Astrocyte of the spinal cord (primary cell): ENCODE results near the gene PGM1.

Source experiments
- DNase-seq: peaks from one replicate; pipeline ENCODE4 v3.0.0; 2011; ENCODE audit warnings: low read depth, low spot score
- H3K4me3 ChIP-seq: 2 replicates; pipeline ENCODE4 v1.5.1; 2011; ENCODE audit warnings: low read depth, mild to moderate bottlenecking, low read length, moderate library complexity
- in situ Hi-C: cut with HindIII; loops from 2 replicates; pipeline ENCODE4 v1.10.0; 2017; ENCODE audit warnings: low sequenced_read_pairs
- TF ChIP-seq, protein P1 (sequence below): IDR thresholded peaks from 2 replicates; pipeline ENCODE4 v1.5.1; 2012; ENCODE audit warnings: low read depth, mild to moderate bottlenecking, low read length, inconsistent platforms

Gene PGM1

GRCh38 chr1:63677497-63677896 lies 84.3 kb downstream of the PGM1 start:
- TF ChIP-seq, protein P1, sequence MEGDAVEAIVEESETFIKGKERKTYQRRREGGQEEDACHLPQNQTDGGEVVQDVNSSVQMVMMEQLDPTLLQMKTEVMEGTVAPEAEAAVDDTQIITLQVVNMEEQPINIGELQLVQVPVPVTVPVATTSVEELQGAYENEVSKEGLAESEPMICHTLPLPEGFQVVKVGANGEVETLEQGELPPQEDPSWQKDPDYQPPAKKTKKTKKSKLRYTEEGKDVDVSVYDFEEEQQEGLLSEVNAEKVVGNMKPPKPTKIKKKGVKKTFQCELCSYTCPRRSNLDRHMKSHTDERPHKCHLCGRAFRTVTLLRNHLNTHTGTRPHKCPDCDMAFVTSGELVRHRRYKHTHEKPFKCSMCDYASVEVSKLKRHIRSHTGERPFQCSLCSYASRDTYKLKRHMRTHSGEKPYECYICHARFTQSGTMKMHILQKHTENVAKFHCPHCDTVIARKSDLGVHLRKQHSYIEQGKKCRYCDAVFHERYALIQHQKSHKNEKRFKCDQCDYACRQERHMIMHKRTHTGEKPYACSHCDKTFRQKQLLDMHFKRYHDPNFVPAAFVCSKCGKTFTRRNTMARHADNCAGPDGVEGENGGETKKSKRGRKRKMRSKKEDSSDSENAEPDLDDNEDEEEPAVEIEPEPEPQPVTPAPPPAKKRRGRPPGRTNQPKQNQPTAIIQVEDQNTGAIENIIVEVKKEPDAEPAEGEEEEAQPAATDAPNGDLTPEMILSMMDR: no peak
- in situ Hi-C loops: loop anchor here (25.0 kb wide), 1 partner anchor 460 kb away; no protein-coding TSS in a partner anchor
- no peak for DNase-seq
- no peak overlapping the region for H3K4me3 ChIP-seq

- no peak for DNase-seq
- TF ChIP-seq, protein P1: no peak
- H3K4me3 ChIP-seq: no peak overlapping the region
- in situ Hi-C loops: loop anchor here (25.0 kb wide), 1 partner anchor 459 kb away; no protein-coding TSS in a partner anchor
Observed at GRCh38 chr1:63678200-63678599, 85.0 kb downstream of the PGM1 start.

- TF ChIP-seq, protein P1: no peak
- H3K4me3 ChIP-seq: no peak overlapping the region
- in situ Hi-C loops: loop anchor here (25.0 kb wide), 1 partner anchor 458 kb away; no protein-coding TSS in a partner anchor
- peak; percentile 19 for DNase-seq
Observed at GRCh38 chr1:63679076-63679475, 85.9 kb downstream of the PGM1 start.

DNA sequence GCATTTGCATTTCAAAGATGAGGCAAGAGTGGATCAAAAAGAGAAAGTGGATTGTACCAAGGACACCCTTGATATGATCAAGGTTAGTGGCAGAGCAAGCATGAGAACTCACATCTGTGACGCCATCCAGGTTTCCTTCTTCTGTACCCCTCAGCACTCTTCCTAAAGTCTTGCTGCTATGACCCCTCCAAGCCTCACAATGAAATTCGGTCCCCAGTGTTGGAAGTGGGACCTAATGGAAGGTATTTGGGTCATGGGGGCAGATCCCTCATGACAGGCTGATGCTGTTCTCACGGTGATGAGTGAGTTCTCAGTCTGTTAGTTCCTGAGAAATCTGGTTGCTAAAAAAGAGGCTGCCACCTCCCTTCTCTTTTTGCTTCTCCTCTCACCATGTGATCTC lies 86.4 kb downstream of the PGM1 start:
- TF ChIP-seq, protein P1: no peak
- H3K4me3 ChIP-seq: no peak overlapping the region
- no peak for DNase-seq
- in situ Hi-C loops: loop anchor here (25.0 kb wide), 1 partner anchor 458 kb away; no protein-coding TSS in a partner anchor

- H3K4me3 ChIP-seq: no peak overlapping the region
- no peak for DNase-seq
- in situ Hi-C loops: loop anchor here (25.0 kb wide), 1 partner anchor 454 kb away; no protein-coding TSS in a partner anchor
- TF ChIP-seq, protein P1: no peak
Observed at GRCh38 chr1:63682936-63683335, 89.7 kb downstream of the PGM1 start.

DNA sequence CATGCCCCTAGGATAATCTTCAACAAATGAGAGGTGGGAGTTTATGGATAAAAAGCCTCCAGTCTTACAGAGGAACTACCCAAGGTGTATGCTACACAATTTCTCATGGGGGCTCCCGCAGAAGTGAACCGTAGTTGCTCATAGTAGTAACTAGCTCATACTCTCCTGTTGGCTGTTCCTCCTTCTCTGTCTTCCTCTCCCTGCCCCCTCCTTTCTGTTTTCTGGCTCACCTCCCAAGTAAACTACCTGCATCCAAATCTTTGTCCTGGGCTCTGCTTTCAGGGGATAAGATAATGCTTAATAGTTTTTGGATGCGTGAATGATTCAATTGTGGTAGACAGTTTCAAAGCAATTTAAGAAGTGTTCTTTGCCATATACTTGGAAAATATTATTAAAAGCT lies 90.5 kb downstream of the PGM1 start:
- in situ Hi-C loops: loop anchor here (25.0 kb wide), 1 partner anchor 454 kb away; no protein-coding TSS in a partner anchor
- no peak overlapping the region for H3K4me3 ChIP-seq
- TF ChIP-seq, protein P1: no peak
- no peak for DNase-seq
